ENCODE results near the gene ODF2L.

- no peak for TF ChIP-seq CTCF (tag by site-specific recombination; IDR thresholded peaks at IDR 0.05)
- TF ChIP-seq ZNF350 (tag by site-specific recombination; IDR thresholded peaks at IDR 0.05) = no peak
- TF ChIP-seq ZNF473 (tag by site-specific recombination; IDR thresholded peaks at IDR 0.05) = no peak
- no peak for TF ChIP-seq ZBTB10 (tag by site-specific recombination; IDR thresholded peaks at IDR 0.05)
- TF ChIP-seq REST (tag by site-specific recombination; IDR thresholded peaks at IDR 0.05) = no peak
- no peak for TF ChIP-seq PATZ1 (tag by site-specific recombination; IDR thresholded peaks at IDR 0.05)
Measured at GRCh38 chr1:86378813-86379212, 17.3 kb downstream of the ODF2L start.
